Measurements from ENCODE around the gene SMLR1. TPM values are rescaled to one million over a fixed set of nuclear protein-coding genes. Genes with fewer than 3 reads are reported as not detected.
A peak's percentile ranks its signal among the peaks of the same experiment; 100 is the strongest.

The SMLR1 gene
- total and polyA plus RNA-seq, 8 donors, result 0.05 to 0.15 (median 0.12) TPM; not detected in 3

- TF ChIP-seq, protein P1, sequence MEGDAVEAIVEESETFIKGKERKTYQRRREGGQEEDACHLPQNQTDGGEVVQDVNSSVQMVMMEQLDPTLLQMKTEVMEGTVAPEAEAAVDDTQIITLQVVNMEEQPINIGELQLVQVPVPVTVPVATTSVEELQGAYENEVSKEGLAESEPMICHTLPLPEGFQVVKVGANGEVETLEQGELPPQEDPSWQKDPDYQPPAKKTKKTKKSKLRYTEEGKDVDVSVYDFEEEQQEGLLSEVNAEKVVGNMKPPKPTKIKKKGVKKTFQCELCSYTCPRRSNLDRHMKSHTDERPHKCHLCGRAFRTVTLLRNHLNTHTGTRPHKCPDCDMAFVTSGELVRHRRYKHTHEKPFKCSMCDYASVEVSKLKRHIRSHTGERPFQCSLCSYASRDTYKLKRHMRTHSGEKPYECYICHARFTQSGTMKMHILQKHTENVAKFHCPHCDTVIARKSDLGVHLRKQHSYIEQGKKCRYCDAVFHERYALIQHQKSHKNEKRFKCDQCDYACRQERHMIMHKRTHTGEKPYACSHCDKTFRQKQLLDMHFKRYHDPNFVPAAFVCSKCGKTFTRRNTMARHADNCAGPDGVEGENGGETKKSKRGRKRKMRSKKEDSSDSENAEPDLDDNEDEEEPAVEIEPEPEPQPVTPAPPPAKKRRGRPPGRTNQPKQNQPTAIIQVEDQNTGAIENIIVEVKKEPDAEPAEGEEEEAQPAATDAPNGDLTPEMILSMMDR (IDR thresholded peaks at IDR 0.05), result no peak
- H3K4me1 ChIP-seq, result no peaks in the 10 kb centered on the region
- H3K27me3 ChIP-seq, result no peaks in the 10 kb centered on the region
- no peak overlapping the region for H3K27ac ChIP-seq
- 87 to 94% methylated on average over 10 of the region's 10 CpGs for WGBS, 2 donors
- intact Hi-C loops (cut with DNase I), result loop anchor here in 1 of 3 donors (10.0 kb wide), 1 partner anchor 245 kb away; no protein-coding TSS in a partner anchor
- FAIRE-seq, result no peak
- no peaks in the 10 kb centered on the region for H3K36me3 ChIP-seq
- DNase-seq, result no peak
- no peak for ATAC-seq
- no peaks in the 10 kb centered on the region for H3K9me3 ChIP-seq
- no peak overlapping the region for H3K4me3 ChIP-seq
Observed at GRCh38 chr6:130869681-130870080, 42.5 kb downstream of the SMLR1 start.

DNA sequence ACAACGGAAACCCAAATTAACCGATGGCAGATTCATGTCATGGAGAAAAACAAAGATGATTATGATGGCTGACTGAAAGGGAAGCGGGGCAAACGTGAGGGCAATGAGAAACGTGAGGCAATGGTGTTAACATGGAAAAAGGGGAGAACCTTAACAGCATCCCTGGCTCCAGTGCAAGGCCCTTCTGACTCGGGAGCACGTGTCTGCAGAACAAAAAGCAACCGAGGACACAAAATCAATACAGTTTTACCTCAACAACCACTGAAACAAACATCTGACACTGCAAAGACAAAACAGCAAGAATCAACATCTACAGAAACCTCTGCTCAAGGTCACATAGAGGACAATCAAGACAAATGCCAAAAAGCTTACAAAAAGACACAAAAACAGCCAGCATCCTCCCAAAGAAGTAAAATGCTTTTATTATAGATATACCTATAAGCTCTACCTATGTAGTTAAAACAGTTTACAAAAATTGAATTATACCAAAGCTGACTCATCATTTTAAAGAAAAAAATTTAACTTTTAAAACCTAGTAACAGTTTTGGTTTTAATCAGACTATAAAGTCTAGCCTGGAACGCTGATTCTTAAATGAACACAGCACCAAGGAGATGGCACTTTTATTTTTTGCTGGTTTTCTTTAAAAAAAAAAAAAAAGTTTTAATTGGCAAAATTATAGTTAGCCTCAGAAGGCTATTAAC lies 43.1 kb downstream of the SMLR1 start:
- DNase-seq (no peak), ATAC-seq (no peak), FAIRE-seq (no peak)
- Histone ChIP-seq H3K36me3 (no peaks in the 10 kb centered on the region), H3K4me3 (no peak overlapping the region), H3K4me1 (no peaks in the 10 kb centered on the region), H3K27ac (no peak overlapping the region), H3K27me3 (no peaks in the 10 kb centered on the region), H3K9me3 (no peaks in the 10 kb centered on the region)
- WGBS, 2 donors, result 64 to 72% methylated on average over 9 of the region's 9 CpGs
- intact Hi-C loops (cut with DNase I), result loop anchor here in 1 of 3 donors (10.0 kb wide), 1 partner anchor 244 kb away; no protein-coding TSS in a partner anchor
- TF ChIP-seq, protein P1 (IDR thresholded peaks at IDR 0.05), result no peak

GRCh38 chr6:130872250-130873095 lies 45.3 kb downstream of the SMLR1 start:
- H3K9me3 ChIP-seq, result no peaks in the 10 kb centered on the region
- H3K27me3 ChIP-seq, result no peaks in the 10 kb centered on the region
- DNase-seq (peak in 5 of 6 donors; percentile 18 to 89 (median 51)), ATAC-seq (peak in 3 of 4 donors; percentile 66 to 74 (median 70)), FAIRE-seq (no peak)
- 62 to 71% methylated on average over 8 of the region's 8 CpGs for WGBS, 2 donors
- TF ChIP-seq, protein P1 (IDR thresholded peaks at IDR 0.05), result peak; percentile 54 to 90 (median 79)
- H3K36me3 ChIP-seq, result no peaks in the 10 kb centered on the region
- no peak overlapping the region for H3K4me3 ChIP-seq
- no peak overlapping the region for H3K27ac ChIP-seq
- H3K4me1 ChIP-seq, result no peaks in the 10 kb centered on the region
- intact Hi-C loops (cut with DNase I), result loop anchor here in 1 of 3 donors (10.0 kb wide), 1 partner anchor 242 kb away; no protein-coding TSS in a partner anchor

- ATAC-seq (no peak), DNase-seq (no peak), FAIRE-seq (no peak)
- H3K36me3 ChIP-seq, result no peaks in the 10 kb centered on the region
- H3K27ac ChIP-seq, result no peak overlapping the region
- TF ChIP-seq, protein P1 (IDR thresholded peaks at IDR 0.05), result no peak
- H3K4me3 ChIP-seq, result no peak overlapping the region
- no peaks in the 10 kb centered on the region for H3K4me1 ChIP-seq
- no peaks in the 10 kb centered on the region for H3K27me3 ChIP-seq
- intact Hi-C loops (cut with DNase I), result loop anchor here in 1 of 3 donors (10.0 kb wide), 1 partner anchor 241 kb away; no protein-coding TSS in a partner anchor
- no peaks in the 10 kb centered on the region for H3K9me3 ChIP-seq
- WGBS, 2 donors, result 92 to 96% methylated on average over 5 of the region's 5 CpGs
Observed at GRCh38 chr6:130873746-130874145, 46.5 kb downstream of the SMLR1 start.
